ENCODE data around the gene SERPINB7. TPM values are rescaled to one million over a fixed set of nuclear protein-coding genes. Genes with fewer than 3 reads are reported as not detected.

SERPINB7 gene
- total RNA-seq, 1 experiment from 2014 or later: 13.1 TPM

DNA sequence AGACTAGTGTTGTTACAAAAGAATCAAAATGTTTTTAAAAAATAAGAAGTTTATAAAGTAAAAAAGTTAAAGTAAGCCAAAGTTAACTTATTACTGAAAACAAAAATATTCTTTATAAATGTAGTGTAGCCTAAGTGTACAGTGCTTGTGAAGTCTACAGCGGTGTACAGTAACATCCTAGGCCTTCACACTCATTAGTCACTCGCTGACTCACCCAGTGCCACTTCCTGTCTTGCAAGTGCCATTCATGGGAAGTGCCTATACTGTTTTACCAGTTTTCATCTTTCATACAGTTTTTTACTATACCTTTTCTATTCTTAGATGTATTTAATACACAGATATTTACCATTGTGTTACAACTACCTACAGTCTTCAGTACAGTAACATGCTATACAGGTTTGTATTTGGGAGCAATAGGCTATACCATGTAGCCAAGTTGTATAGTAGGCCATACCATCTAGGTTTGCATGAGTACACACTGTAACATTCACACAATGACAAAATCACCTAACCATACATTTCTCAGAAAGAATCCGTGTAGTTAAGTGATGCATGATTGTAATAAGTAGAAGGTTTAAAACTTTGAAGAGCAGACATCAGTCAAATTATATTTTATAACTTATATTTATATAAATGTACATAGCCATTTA, 13.4 kb downstream of the SERPINB7 start:
- DNase-seq (ENCODE audit: low read depth): peak; percentile 89

- no peak for DNase-seq (ENCODE audit: low read depth)
These were observed 14.1 kb downstream of the SERPINB7 start for GRCh38 chr18:63789327-63789726.

DNA sequence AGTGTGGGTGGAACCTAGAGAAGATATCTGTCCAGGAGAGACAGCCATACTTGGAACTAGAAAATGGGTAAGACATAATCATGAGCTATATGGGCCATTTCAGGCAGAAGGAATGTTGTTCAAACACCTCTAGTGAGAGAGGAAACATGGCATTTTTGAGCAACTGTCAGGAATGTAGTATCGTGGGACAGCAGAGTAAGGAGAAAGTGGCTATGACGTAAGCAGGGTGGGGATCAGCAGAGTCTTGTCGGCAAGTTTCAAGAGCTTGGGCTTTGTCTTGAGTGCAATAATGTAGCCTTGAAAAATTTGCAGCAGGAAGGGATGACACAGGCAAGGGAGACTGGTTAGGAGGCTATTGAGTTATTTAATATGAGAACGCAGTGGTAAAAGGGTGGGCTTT, 20.4 kb downstream of the SERPINB7 start:
- no peak for DNase-seq (ENCODE audit: low read depth)

- DNase-seq (ENCODE audit: low read depth): no peak
These were observed 24.0 kb downstream of the SERPINB7 start for GRCh38 chr18:63799189-63799588.

GRCh38 chr18:63801343-63801742, 26.1 kb downstream of the SERPINB7 start:
- DNase-seq (ENCODE audit: low read depth): no peak

DNA sequence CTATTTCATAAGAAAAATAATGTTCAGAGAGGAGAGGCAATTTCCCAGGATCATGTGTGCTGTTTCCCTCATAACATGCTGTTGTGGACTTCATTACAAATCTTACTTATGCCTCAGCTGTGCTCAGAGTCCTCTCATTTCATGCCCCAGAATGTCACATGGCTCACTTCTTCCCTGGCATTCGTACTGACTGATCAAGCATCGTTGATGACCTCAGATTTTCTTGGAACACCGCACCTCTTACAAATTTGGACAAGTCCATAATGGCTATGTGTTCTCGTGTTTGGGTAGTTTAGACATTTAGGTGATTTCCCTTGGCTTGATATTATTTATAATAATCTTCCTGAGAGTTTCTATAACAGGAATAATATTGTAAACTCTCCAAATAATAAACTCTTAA, 32.9 kb downstream of the SERPINB7 start:
- no peak for DNase-seq (ENCODE audit: low read depth)

GRCh38 chr18:63817441-63818051, 42.3 kb downstream of the SERPINB7 start:
- DNase-seq (ENCODE audit: low read depth): no peak

GRCh38 chr18:63818212-63818611, 43.0 kb downstream of the SERPINB7 start:
- DNase-seq (ENCODE audit: low read depth): no peak

- peak; percentile 41 for DNase-seq (ENCODE audit: low read depth)
These were observed 44.6 kb downstream of the SERPINB7 start for GRCh38 chr18:63819786-63820185.

- DNase-seq (ENCODE audit: low read depth): no peak
These were observed 45.5 kb downstream of the SERPINB7 start for GRCh38 chr18:63820694-63821093.

GRCh38 chr18:63823516-63824219, 48.5 kb downstream of the SERPINB7 start:
- DNase-seq (ENCODE audit: low read depth): peak; percentile 59

GRCh38 chr18:63824220-63824525, 49.0 kb downstream of the SERPINB7 start:
- no peak for DNase-seq (ENCODE audit: low read depth)

GRCh38 chr18:63828120-63828519, 52.9 kb downstream of the SERPINB7 start:
- DNase-seq (ENCODE audit: low read depth): no peak

DNA sequence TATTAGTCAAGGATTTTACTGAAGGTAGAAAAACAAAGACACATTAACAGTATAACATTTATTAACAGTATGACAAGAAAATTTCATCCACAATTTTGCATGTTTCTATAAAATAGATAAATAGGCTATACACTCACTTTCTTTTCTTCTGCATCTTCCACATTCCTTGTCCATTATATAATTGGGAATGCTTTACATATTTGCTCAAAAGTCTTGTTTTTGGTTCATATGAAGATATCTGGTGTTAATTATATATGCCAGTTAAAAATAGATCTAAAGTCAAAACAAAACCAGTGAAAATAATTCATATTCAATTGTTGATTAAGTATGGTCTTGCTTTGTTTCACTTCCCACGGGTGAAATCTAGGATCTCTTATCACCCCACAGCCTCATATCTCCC, 53.4 kb downstream of the SERPINB7 start:
- no peak for DNase-seq (ENCODE audit: low read depth)

- no peak for DNase-seq (ENCODE audit: low read depth)
These were observed 54.7 kb downstream of the SERPINB7 start for GRCh38 chr18:63829886-63830285.

GRCh38 chr18:63831080-63831788, 56.0 kb downstream of the SERPINB7 start:
- DNase-seq (ENCODE audit: low read depth): peak; percentile 83

DNA sequence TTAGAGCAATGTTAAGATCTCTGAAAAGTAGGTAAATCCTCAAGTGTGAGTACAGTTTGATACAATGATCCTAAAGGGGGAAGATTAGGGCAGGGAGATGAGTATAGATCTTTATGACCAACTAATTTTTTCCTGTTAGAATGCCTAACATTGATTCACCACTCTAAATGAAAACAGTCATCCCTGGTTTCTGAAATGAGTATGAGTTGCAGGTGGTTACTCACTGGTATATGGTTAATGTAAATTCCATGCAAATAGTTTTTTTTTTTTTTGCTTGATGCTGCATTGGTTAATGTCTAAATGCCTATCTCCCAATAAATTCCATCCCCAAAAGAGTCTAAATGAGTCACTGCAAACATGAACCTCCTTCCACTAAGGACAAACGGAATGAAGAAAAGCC, 57.3 kb downstream of the SERPINB7 start:
- peak; percentile 67 for DNase-seq (ENCODE audit: low read depth)

GRCh38 chr18:63834471-63835113, 59.4 kb downstream of the SERPINB7 start:
- DNase-seq (ENCODE audit: low read depth): no peak

DNA sequence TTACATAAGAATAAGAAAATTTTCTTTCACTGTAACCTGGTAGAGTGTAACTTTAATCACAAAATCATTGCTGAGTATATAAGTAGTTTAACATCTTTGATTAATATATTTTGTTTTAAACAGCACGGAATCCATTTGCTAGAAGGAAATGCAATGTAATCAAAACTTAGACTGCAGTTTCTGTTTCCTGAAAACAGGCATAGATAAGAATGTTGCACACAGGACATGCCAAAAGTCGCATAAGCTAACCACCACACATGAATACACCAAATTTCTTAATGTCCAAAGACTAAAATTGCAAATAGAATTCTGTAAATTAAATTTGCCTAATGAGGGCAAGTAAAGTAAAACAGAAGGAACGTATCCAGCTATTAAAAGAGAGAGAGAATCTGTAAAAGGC, 61.2 kb downstream of the SERPINB7 start:
- DNase-seq (ENCODE audit: low read depth): no peak

DNA sequence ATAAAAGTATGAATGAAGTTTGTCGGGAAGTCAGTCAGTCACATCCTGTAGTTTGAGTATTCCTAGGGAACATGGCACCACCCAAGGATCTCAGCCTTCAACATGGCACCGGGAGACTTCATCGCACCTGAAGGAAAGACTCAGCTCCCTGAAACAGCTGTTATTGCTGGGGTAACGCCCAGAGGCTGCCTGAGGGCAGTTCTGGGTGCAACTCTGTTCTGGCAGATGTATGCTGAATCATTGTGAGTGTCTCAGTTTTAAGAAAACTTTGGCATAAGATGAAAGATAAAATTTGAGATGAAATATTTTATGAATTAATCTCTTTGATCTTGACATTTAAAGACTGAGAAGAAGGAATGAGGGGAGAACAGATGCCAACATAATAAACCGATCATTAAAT, 62.4 kb downstream of the SERPINB7 start:
- peak; percentile 47 for DNase-seq (ENCODE audit: low read depth)

GRCh38 chr18:63843008-63843407, 67.8 kb downstream of the SERPINB7 start:
- no peak for DNase-seq (ENCODE audit: low read depth)

DNA sequence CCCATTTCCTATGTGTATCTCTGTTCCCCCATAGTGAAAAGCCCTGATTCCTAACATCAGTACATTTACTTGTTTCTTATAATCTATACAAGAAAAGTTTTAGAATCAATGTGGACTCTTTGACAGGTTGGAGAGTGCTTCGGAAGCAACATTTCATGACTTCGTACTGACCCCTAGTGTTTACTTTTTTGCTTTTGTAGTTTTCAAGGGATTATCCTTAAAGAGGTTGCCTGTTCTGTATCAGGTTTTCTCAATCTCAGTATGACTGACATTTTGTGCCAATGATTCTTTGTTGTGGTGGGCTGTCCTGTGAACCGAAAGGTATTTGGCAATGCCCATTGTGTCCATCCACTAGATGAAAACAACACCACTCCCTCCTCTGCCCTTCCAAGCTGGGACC, 69.0 kb downstream of the SERPINB7 start:
- DNase-seq (ENCODE audit: low read depth): peak; percentile 52
